IMR-90 (cell line): Measurements from ENCODE around the gene MB21D2. TPM values are rescaled to one million over a fixed set of nuclear protein-coding genes. Genes with fewer than 3 reads are reported as not detected.

Experiments used
- ATAC-seq: fragments of 200-7000 bp; cut with Tn5 transposase; 2 replicates; pipeline ENCODE4 v1.9.1; 2020; ENCODE audit warnings: low read depth, mild to moderate bottlenecking, moderate library complexity
- BruUV-seq: library from RNA; stranded (reverse); fragments of 400-500 nt; replicated peaks from 2 replicates; lab custom pipeline; 2021; lab: Mats Ljungman, UMichigan
- CTCF ChIA-PET: fragments of 300-600 bp; formaldehyde crosslinking; extraction: SDS; loops from one replicate; lab custom pipeline; 2021; ENCODE audit warnings: antibody characterized with exemption; lab: Yijun Ruan, JAX
- POLR2A ChIA-PET: fragments of 300-600 bp; sonication (Branson Sonifier 250); formaldehyde crosslinking; loops from one replicate; lab custom pipeline; 2022; ENCODE audit warnings: antibody characterized with exemption; ENCODE audit not compliant: unreplicated experiment; lab: Charles Lee
- DNase-seq: peaks from one replicate; pipeline ENCODE4 v3.0.0; 2013
- H2AFZ ChIP-seq: replicated peaks from 2 replicates; pipeline ENCODE3; 2013; ENCODE audit warnings: low read length, mild to moderate bottlenecking; ENCODE audit not compliant: poor library complexity
- H2AK5ac ChIP-seq: 2 replicates; pipeline ENCODE4 v1.6.1; 2013; ENCODE audit warnings: low read depth, low read length, inconsistent platforms
- H2AK9ac ChIP-seq: replicated peaks from 2 replicates; pipeline ENCODE3; 2013; ENCODE audit warnings: mild to moderate bottlenecking, low read depth, low read length, moderate library complexity; ENCODE audit not compliant: poor library complexity
- H2BK120ac ChIP-seq: 2 replicates; pipeline ENCODE4 v1.6.1; 2013; ENCODE audit warnings: low read depth, low read length, inconsistent platforms
- H2BK15ac ChIP-seq: 3 replicates; pipeline ENCODE4 v1.6.1; 2013; ENCODE audit warnings: low read depth, low read length, inconsistent platforms
- H2BK20ac ChIP-seq: 2 replicates; pipeline ENCODE4 v1.6.1; 2013; ENCODE audit warnings: low read depth, mild to moderate bottlenecking, inconsistent platforms, low read length, moderate library complexity
- H2BK5ac ChIP-seq: 2 replicates; pipeline ENCODE4 v1.6.1; 2013; ENCODE audit warnings: mild to moderate bottlenecking, low read depth, low read length, inconsistent platforms; ENCODE audit not compliant: poor library complexity, severe bottlenecking
- H3K14ac ChIP-seq: replicated peaks from 2 replicates; pipeline ENCODE4 v1.6.1; 2013; ENCODE audit warnings: low read depth, low read length, inconsistent platforms
- H3K18ac ChIP-seq: 2 replicates; pipeline ENCODE4 v1.6.1; 2013; ENCODE audit warnings: low read depth, low read length, control low read depth
- H3K23ac ChIP-seq: 2 replicates; pipeline ENCODE4 v1.6.1; 2013; ENCODE audit warnings: low read depth, low read length, inconsistent platforms
- H3K27ac ChIP-seq: 2 replicates; pipeline ENCODE4 v1.5.1; 2013; ENCODE audit warnings: mild to moderate bottlenecking, control low read depth, low read length; ENCODE audit not compliant: insufficient read depth
- H3K27me3 ChIP-seq: 2 replicates; pipeline ENCODE4 v1.6.1; 2013; ENCODE audit warnings: low read length; ENCODE audit not compliant: control insufficient read depth, insufficient read depth
- H3K36me3 ChIP-seq: 2 replicates; pipeline ENCODE4 v1.6.1; 2013; ENCODE audit warnings: low read length, mixed read lengths; ENCODE audit not compliant: control insufficient read depth, insufficient read depth
- H3K4ac ChIP-seq: 2 replicates; pipeline ENCODE4 v1.6.1; 2013; ENCODE audit warnings: low read depth, low read length, inconsistent platforms
- H3K4me1 ChIP-seq: 2 replicates; pipeline ENCODE4 v1.6.1; 2013; ENCODE audit warnings: low read length, mixed read lengths; ENCODE audit not compliant: control insufficient read depth, insufficient read depth
- H3K4me2 ChIP-seq: 2 replicates; pipeline ENCODE4 v1.6.1; 2013; ENCODE audit warnings: low read depth, mild to moderate bottlenecking, control low read depth, low read length, moderate library complexity
- H3K4me3 ChIP-seq: 2 replicates; pipeline ENCODE4 v1.5.1; 2013; ENCODE audit warnings: low read depth, mild to moderate bottlenecking, control low read depth, low read length, moderate library complexity; ENCODE audit not compliant: insufficient read depth
- H3K56ac ChIP-seq: 2 replicates; pipeline ENCODE4 v1.6.1; 2013; ENCODE audit warnings: low read length, inconsistent platforms; ENCODE audit not compliant: insufficient read depth; ENCODE audit errors: extremely low read depth
- H3K79me1 ChIP-seq, 2 experiments: 2 replicates each; pipeline ENCODE4 v1.6.1; 2013; ENCODE audit warnings: low read length in 2 of 2, inconsistent platforms in 1 of 2, low read depth in 1 of 2
- H3K9ac ChIP-seq: 2 replicates; pipeline ENCODE4 v1.6.1; 2013; ENCODE audit warnings: low read depth, low read length, control low read depth
- H3K9me1 ChIP-seq: 2 replicates; pipeline ENCODE4 v1.6.1; 2013; ENCODE audit warnings: low read length, inconsistent platforms; ENCODE audit not compliant: insufficient read depth
- H3K9me3 ChIP-seq: 2 replicates; pipeline ENCODE4 v1.6.1; 2013; ENCODE audit warnings: low read length; ENCODE audit not compliant: control insufficient read depth, insufficient read depth
- H4K20me1 ChIP-seq: 2 replicates; pipeline ENCODE4 v1.6.1; 2013; ENCODE audit warnings: low read length, inconsistent platforms; ENCODE audit not compliant: insufficient read depth
- H4K5ac ChIP-seq: 2 replicates; pipeline ENCODE4 v1.6.1; 2013; ENCODE audit warnings: mild to moderate bottlenecking, low read depth, low read length, control low read depth
- H4K8ac ChIP-seq, 2 experiments: 2 replicates each; pipeline ENCODE4 v1.6.1; 2013; ENCODE audit warnings: low read depth in 2 of 2, low read length in 2 of 2, control low read depth in 1 of 2, inconsistent platforms in 1 of 2
- H4K91ac ChIP-seq: 2 replicates; pipeline ENCODE4 v1.6.1; 2013; ENCODE audit warnings: low read depth, low read length, inconsistent platforms; ENCODE audit not compliant: insufficient read depth
- BHLHE40 ChIP-seq: fragments of 150-350 bp; IDR thresholded peaks from 2 replicates; pipeline ENCODE4 v1.6.1; 2016; ENCODE audit warnings: mild to moderate bottlenecking, low read depth, low read length
- CHD1 ChIP-seq: IDR thresholded peaks from 2 replicates; pipeline ENCODE4 v1.6.1; 2012; ENCODE audit warnings: low read depth, low read length, improper control_type of control experiment
- CTCF ChIP-seq: conservative IDR thresholded peaks from 2 replicates; pipeline ENCODE4 v1.5.1; 2012; ENCODE audit warnings: mild to moderate bottlenecking, low read depth, low read length, improper control_type of control experiment
- ELK1 ChIP-seq: fragments of 150-350 bp; IDR thresholded peaks from 2 replicates; pipeline ENCODE4 v1.6.1; 2016; ENCODE audit warnings: low read depth, mild to moderate bottlenecking, low read length, moderate library complexity, borderline replicate concordance
- FOS ChIP-seq: fragments of 150-350 bp; IDR thresholded peaks from 2 replicates; pipeline ENCODE4 v1.6.1; 2016; ENCODE audit warnings: low read depth, low read length
- MAFK ChIP-seq: IDR thresholded peaks from 2 replicates; pipeline ENCODE4 v1.6.1; 2012; ENCODE audit warnings: low read depth, low read length, improper control_type of control experiment
- MAZ ChIP-seq: IDR thresholded peaks from 2 replicates; pipeline ENCODE4 v1.6.1; 2012; ENCODE audit warnings: low read depth, mild to moderate bottlenecking, low read length, improper control_type of control experiment, moderate library complexity, borderline replicate concordance
- MXI1 ChIP-seq: IDR thresholded peaks from 2 replicates; pipeline ENCODE4 v1.6.1; 2012; ENCODE audit warnings: low read depth, mild to moderate bottlenecking, low read length, moderate library complexity, borderline replicate concordance
- NFE2L2 ChIP-seq: fragments of 150-350 bp; IDR thresholded peaks from 2 replicates; pipeline ENCODE4 v1.6.1; 2016; ENCODE audit warnings: low read depth, mild to moderate bottlenecking, low read length
- POLR2A ChIP-seq: IDR thresholded peaks from 2 replicates; pipeline ENCODE4 v1.6.1; 2012; ENCODE audit warnings: mild to moderate bottlenecking, low read depth, low read length
- RAD21 ChIP-seq: IDR thresholded peaks from 2 replicates; pipeline ENCODE4 v1.6.1; 2012; ENCODE audit warnings: low read length, improper control_type of control experiment
- RCOR1 ChIP-seq: IDR thresholded peaks from 2 replicates; pipeline ENCODE4 v1.6.1; 2012; ENCODE audit warnings: mild to moderate bottlenecking, low read length, improper control_type of control experiment; ENCODE audit not compliant: insufficient replicate concordance
- RFX5 ChIP-seq: IDR thresholded peaks from 2 replicates; pipeline ENCODE4 v1.8.0; 2012; ENCODE audit warnings: low read depth, mild to moderate bottlenecking, low read length, moderate library complexity
- SMC3 ChIP-seq: fragments of 150-350 bp; IDR thresholded peaks from 2 replicates; pipeline ENCODE4 v1.6.1; 2016; ENCODE audit warnings: low read depth, mild to moderate bottlenecking, antibody characterized with exemption, low read length, moderate library complexity
- USF2 ChIP-seq: fragments of 150-350 bp; IDR thresholded peaks from 2 replicates; pipeline ENCODE4 v1.6.1; 2017; ENCODE audit warnings: mild to moderate bottlenecking, antibody characterized with exemption, low read length, low read depth
- WGBS, 2 experiments: methylation state at CpG; one replicate each; pipeline versions ENCODE4 v1.1.5 to v1.1.7; 2013; ENCODE audit warnings: missing lambda C conversion rate in 2 of 2; ENCODE audit not compliant: insufficient read length in 1 of 2; ENCODE audit errors: extremely low coverage in 2 of 2; 5-methylcytosine and 5-hydroxymethylcytosine counted together
- dilution Hi-C: fragments of 300-500 bp; cut with HindIII; formaldehyde crosslinking; loops from one replicate; pipeline ENCODE4 v1.14.3; 2018; ENCODE audit warnings: low sequenced_read_pairs; ENCODE audit not compliant: unreplicated experiment
- in situ Hi-C: fragments of 300-500 bp; cut with MboI; formaldehyde crosslinking; loops from 3 replicates; pipeline ENCODE4 v1.14.3; 2019; ENCODE audit warnings: low sequenced_read_pairs, inconsistent platforms, mixed read lengths
- intact Hi-C: fragments of 100-400 bp; cut with micrococcal nuclease; formaldehyde crosslinking; loops from 2 replicates; pipeline ENCODE4 v1.10.0; 2022
- polyA plus RNA-seq, 3 experiments: library from polyadenylated mRNA; depleted of rRNA; stranded (reverse); fragments of >200 nt; gene quantifications; 2 replicates each; pipeline ENCODE4 v1.2.3, GENCODE V29; 2012; ENCODE audit warnings: low replicate concordance in 1 of 3
- total RNA-seq: library from RNA; depleted of rRNA; stranded (reverse); fragments of >200 nt; gene quantifications from 2 replicates; pipeline ENCODE4 v1.2.3, GENCODE V29; 2012

The MB21D2 gene
- total and polyA plus RNA-seq, 2 of the 4 experiments (the other 2 are of a cell fraction): 13.6 to 44.8 TPM

- no peak overlapping the region for H2AK5ac ChIP-seq
- no peak overlapping the region for H2BK120ac ChIP-seq
- no peaks in the 10 kb centered on the region for H3K36me3 ChIP-seq
- H3K23ac ChIP-seq: no peak overlapping the region
- H3K18ac ChIP-seq: no peak overlapping the region
- ChIA-PET CTCF (interaction anchor here (1.7 kb wide), 1 partner anchor 27 kb away, joined by 5 read pairs; no protein-coding TSS in a partner anchor), POLR2A (interaction anchor here (0.6 kb wide), 1 partner anchor 1285 kb away, joined by 10 read pairs; no protein-coding TSS in a partner anchor)
- no peak overlapping the region for H3K9ac ChIP-seq
- TF ChIP-seq SMC3: no peak
- no peak for TF ChIP-seq ELK1
- TF ChIP-seq FOS: no peak
- no peak for TF ChIP-seq BHLHE40
- TF ChIP-seq MAZ: no peak
- TF ChIP-seq CTCF: no peak
- no peak for TF ChIP-seq RFX5
- TF ChIP-seq RCOR1: no peak
- TF ChIP-seq CHD1: no peak
- no peak for TF ChIP-seq MXI1
- TF ChIP-seq POLR2A: no peak
- no peak for TF ChIP-seq NFE2L2
- no peak for TF ChIP-seq RAD21
- no peak for TF ChIP-seq USF2
- TF ChIP-seq MAFK: no peak
- H2AK9ac ChIP-seq: no peak overlapping the region
- no TSS peak for BruUV-seq
- H4K91ac ChIP-seq: no peak overlapping the region
- peaks cover 20% of the 10 kb centered on the region; the same call in 1 of the 2 replicates for H4K20me1 ChIP-seq
- H3K4me1 ChIP-seq: peaks cover 20% of the 10 kb centered on the region
- no peak overlapping the region for H3K4ac ChIP-seq
- H3K79me1 ChIP-seq: peaks cover 48 to 79% of the 10 kb centered on the region in 2 experiments
- no peak overlapping the region for H4K5ac ChIP-seq
- dilution Hi-C loops (no loop called here), intact Hi-C loops (no loop called here), in situ Hi-C loops (no loop called here)
- H3K4me3 ChIP-seq: no peak overlapping the region
- H4K8ac ChIP-seq: no peak overlapping the region
- no peak overlapping the region for H2BK5ac ChIP-seq
- no peak overlapping the region for H3K4me2 ChIP-seq
- no peak overlapping the region for H2AFZ ChIP-seq
- no peak for ATAC-seq
- H3K56ac ChIP-seq: no peak overlapping the region
- peak overlapping the region; percentile 13; the same call in 1 of the 2 replicates for H3K14ac ChIP-seq
- no peak overlapping the region for H2BK15ac ChIP-seq
- H3K27ac ChIP-seq: no peak overlapping the region
- H2BK20ac ChIP-seq: no peak overlapping the region
- DNase-seq: no peak
- H3K9me3 ChIP-seq: no peaks in the 10 kb centered on the region
- H3K9me1 ChIP-seq: peaks cover 18% of the 10 kb centered on the region; the same call in 1 of the 2 replicates
- no CpG with 5 or more reads among the region's 2 CpGs for WGBS, 2 experiments
- H3K27me3 ChIP-seq: no peaks in the 10 kb centered on the region
Measured at GRCh38 chr3:192843119-192843518, 74.5 kb downstream of the MB21D2 start.
